COLO829 (cell line): ENCODE data around the gene LIPG.
"Not testable (repeated sequence)": the region's sequence is repeated elsewhere in the genome, so short reads cannot be mapped to it uniquely, and the experiment has no call there.

ENCODE experiments used
- DNase-seq: peaks from one replicate; pipeline ENCODE4 v3.0.0; 2012; ENCODE audit warnings: low spot score

LIPG gene

GRCh38 chr18:49561289-49562193 is at the start of gene LIPG:
LIPG (plus strand) TSS chr18:49562057; CDS start chr18:49562309, 252 bp downstream.
- no peak for DNase-seq

- DNase-seq: not testable (repeated sequence)
Observed at GRCh38 chr18:49512876-49513275, 49.0 kb upstream of the LIPG start.

GRCh38 chr18:49514577-49514976 is 47.3 kb upstream of the LIPG start:
- DNase-seq: no peak

GRCh38 chr18:49515003-49515402 is 46.9 kb upstream of the LIPG start:
- DNase-seq: not testable (repeated sequence)

- DNase-seq: no peak
Observed at GRCh38 chr18:49515516-49515915, 46.3 kb upstream of the LIPG start.

GRCh38 chr18:49517483-49517882 is 44.4 kb upstream of the LIPG start:
- DNase-seq: no peak

GRCh38 chr18:49519101-49519971 is 42.5 kb upstream of the LIPG start:
- DNase-seq: no peak

- DNase-seq: no peak
Observed at GRCh38 chr18:49520661-49521145, 41.2 kb upstream of the LIPG start.

- no peak for DNase-seq
Observed at GRCh38 chr18:49521216-49521835, 40.5 kb upstream of the LIPG start.

GRCh38 chr18:49523580-49524093 is 38.2 kb upstream of the LIPG start:
- not testable (repeated sequence) for DNase-seq

GRCh38 chr18:49524349-49524748 is 37.5 kb upstream of the LIPG start:
- no peak for DNase-seq

- DNase-seq: no peak
Observed at GRCh38 chr18:49524951-49525350, 36.9 kb upstream of the LIPG start.

GRCh38 chr18:49525981-49526380 is 35.9 kb upstream of the LIPG start:
- no peak for DNase-seq

- no peak for DNase-seq
Observed at GRCh38 chr18:49527631-49528327, 34.1 kb upstream of the LIPG start.

- DNase-seq: no peak
Observed at GRCh38 chr18:49529596-49529995, 32.3 kb upstream of the LIPG start.

- no peak for DNase-seq
Observed at GRCh38 chr18:49531678-49532153, 30.1 kb upstream of the LIPG start.

- no peak for DNase-seq
Observed at GRCh38 chr18:49534846-49535601, 26.8 kb upstream of the LIPG start.

- no peak for DNase-seq
Observed at GRCh38 chr18:49537232-49537896, 24.5 kb upstream of the LIPG start.

GRCh38 chr18:49544362-49544761 is 17.5 kb upstream of the LIPG start:
- DNase-seq: no peak

- DNase-seq: no peak
Observed at GRCh38 chr18:49546278-49546677, 15.6 kb upstream of the LIPG start.
